NCI-H2029 (cell line): Measurements from ENCODE around the gene PNPLA4.

ENCODE experiments used
- DNase-seq: peaks from one replicate; lab custom pipeline; 2025; lab: John Stamatoyannopoulos, UW

The PNPLA4 gene

DNA sequence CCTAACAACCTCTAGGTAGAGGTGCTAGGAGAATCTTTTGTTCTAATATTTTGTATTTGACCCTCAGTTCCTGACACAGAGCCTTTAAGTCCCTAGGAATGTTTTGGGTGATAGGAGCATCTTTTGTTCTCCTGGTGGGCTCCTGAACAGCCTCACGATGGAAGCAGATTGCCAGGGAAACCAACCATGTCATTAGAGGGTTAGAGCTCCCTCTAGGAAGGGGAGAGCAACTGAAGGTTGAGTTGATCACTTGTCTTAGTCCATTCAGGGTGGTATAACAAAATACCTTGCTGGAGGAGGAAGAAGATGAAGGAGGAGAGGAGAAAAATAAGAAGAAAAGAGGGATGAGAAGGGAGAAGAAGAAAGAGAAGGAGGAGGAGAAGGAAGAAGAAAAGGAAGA, 75.0 kb downstream of the PNPLA4 start:
- DNase-seq = no peak
